ENCODE measurements around the gene PCDHGA5.
"Not testable (repeated sequence)": the region's sequence is repeated elsewhere in the genome, so short reads cannot be mapped to it uniquely, and the experiment has no call there.

The PCDHGA5 gene

DNA sequence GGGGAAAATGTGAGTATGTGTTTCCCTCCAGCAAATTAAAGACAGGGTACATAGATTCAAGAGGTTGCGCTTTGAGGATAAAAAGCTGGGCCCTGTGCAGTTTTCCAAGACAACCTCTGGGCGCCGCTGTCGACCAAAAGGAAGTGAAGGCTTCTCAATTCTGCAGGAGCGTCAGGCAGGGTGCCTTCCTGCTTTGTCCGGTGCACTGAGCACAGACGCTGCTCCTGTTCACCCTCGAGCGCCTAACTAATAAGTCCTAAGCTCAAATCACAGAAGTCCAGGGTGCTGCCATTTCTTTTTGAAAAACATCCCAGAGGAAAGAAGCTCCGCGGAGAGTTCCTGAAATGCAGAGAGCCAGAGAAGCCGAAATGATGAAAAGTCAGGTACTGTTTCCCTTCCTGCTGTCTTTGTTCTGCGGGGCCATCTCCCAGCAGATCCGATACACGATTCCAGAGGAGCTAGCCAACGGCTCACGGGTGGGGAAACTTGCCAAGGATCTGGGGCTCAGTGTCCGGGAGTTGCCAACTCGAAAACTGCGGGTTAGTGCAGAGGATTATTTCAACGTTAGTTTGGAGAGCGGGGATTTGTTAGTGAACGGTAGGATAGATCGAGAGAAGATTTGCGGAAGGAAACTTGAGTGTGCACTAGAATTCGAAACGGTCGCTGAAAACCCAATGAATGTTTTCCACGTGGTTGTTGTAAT lies 13.9 kb upstream of the PCDHGA5 start, which contains the start of gene PCDHGB1:
TSS of gene PCDHGB1 (plus strand) at position 183 of the 703 bp plus-strand sequence. CDS start at position 345, 162 bp downstream.
- DNase-seq (ENCODE audit: low spot score) = peak; percentile 45

DNA sequence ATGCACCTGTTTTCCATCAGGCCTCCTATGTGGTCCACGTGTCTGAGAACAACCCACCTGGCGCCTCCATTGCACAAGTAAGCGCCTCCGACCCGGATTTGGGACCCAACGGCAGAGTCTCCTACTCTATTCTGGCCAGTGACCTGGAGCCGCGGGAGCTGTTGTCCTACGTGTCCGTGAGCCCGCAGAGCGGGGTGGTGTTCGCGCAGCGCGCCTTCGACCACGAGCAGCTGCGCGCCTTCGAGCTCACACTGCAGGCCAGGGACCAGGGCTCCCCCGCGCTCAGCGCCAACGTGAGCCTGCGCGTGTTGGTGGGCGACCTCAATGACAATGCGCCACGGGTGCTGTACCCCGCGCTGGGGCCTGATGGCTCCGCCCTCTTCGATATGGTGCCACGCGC lies 12.4 kb upstream of the PCDHGA5 start:
- DNase-seq (ENCODE audit: low spot score) = no peak

DNA sequence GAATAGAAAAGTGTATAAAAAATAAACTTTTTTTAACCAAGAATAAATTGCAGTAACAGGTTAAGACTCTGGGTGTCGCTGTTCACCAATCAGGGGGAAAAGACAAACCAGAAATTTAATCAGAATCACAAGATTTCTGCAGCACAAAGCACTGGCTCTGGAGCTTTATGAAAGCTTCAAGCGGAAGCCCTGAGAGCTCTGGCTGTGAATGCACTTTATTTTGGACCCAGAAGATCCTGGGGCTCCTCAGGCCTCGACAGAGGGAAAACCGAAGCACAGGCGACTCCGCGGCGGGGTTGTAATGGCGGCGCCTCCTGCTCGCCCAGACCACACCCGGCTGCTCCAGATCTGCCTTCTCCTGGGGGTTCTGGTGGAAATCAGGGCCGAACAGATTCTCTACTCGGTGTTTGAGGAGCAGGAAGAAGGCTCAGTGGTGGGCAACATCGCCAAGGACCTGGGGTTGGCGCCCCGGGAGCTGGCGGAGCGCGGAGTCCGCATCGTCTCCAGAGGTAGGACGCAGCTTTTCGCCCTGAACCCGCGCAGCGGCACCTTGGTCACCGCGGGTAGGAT lies 9.0 kb upstream of the PCDHGA5 start, which contains the start of gene PCDHGA4:
TSS of gene PCDHGA4 (plus strand) at position 122 of the 570 bp plus-strand sequence. CDS start at position 209, 87 bp downstream.
- DNase-seq (ENCODE audit: low spot score) = no peak

DNA sequence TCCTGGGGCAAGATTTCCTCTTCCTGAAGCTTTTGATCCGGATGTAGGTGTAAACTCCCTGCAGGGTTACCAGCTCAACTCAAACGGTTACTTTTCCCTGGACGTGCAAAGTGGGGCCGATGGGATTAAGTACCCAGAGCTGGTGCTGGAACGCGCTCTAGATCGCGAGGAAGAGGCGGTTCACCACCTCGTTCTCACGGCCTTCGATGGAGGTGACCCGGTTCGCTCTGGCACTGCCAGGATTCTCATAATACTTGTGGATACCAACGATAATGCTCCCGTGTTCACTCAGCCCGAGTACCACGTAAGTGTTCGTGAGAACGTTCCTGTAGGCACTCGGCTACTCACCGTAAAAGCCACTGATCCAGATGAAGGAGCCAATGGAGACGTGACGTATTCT lies 8.3 kb upstream of the PCDHGA5 start:
- DNase-seq (ENCODE audit: low spot score) = no peak

DNA sequence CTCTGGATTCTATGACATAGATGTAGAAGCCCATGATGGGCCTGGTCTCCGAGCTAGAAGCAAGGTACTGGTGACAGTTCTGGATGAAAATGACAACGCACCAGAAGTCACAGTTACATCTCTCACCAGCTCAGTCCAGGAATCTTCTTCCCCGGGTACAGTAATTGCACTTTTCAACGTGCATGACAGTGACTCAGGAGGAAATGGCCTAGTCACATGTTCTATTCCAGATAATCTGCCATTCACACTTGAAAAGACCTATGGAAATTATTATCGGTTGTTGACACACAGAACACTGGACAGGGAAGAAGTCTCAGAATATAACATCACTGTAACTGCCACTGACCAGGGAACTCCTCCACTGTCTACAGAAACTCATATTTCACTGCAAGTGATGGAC lies 7.8 kb upstream of the PCDHGA5 start:
- DNase-seq (ENCODE audit: low spot score) = no peak

DNA sequence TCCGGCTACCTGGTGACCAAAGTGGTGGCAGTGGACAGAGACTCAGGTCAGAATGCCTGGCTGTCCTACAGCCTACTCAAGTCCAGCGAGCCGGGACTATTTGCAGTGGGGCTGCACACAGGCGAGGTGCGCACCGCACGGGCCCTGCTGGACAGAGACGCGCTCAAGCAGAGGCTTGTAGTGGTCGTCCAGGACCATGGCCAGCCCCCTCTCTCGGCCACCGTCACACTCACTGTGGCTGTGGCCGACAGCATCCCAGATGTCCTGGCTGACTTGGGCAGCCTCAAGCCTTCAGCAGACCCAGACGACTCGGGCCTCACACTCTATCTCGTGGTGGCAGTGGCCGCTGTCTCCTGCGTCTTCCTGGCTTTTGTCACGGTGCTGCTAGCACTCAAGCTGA lies 7.0 kb upstream of the PCDHGA5 start:
- no peak for DNase-seq (ENCODE audit: low spot score)

DNA sequence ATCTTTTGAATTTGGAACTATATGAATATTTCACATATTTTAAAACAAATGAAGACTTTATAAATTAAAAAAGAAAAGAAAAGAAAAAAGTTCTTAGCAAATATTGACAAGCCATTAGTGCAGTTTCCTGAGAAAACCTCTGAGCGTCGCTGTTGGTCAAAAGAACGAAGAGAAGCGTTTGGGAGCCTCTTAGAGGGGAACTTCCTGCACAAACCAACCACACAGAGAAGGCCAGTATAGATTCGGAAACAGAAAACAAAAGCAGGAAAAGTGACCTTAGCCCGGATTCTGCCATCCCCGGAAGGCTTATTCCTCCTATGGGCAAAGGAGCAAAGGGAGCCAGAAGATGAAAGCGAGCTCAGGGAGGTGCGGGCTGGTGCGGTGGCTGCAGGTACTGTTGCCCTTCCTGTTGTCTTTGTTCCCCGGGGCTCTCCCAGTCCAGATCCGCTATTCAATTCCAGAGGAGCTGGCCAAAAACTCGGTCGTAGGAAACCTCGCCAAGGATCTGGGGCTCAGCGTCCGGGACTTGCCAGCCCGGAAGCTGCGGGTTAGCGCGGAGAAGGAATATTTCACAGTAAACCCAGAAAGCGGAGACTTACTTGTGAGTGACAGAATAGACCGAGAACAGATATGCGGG lies 4.1 kb upstream of the PCDHGA5 start, which contains the start of gene PCDHGB2:
TSS of gene PCDHGB2 (plus strand) at position 205 of the 637 bp plus-strand sequence. CDS start at position 347, 142 bp downstream.
- peak; percentile 11 for DNase-seq (ENCODE audit: low spot score)

DNA sequence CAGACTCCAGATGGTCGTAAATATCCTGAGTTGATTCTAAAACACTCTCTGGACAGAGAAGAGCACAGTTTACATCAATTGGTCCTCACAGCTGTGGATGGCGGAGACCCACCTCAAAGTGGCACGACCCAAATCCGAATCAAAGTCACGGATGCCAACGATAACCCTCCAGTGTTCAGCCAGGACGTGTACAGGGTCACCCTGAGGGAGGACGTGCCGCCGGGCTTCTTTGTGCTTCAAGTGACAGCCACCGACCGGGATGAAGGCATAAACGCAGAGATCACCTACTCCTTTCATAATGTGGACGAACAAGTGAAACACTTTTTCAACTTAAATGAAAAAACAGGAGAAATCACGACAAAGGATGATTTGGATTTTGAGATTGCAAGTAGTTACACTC lies 3.3 kb upstream of the PCDHGA5 start:
- DNase-seq (ENCODE audit: low spot score) = no peak

DNA sequence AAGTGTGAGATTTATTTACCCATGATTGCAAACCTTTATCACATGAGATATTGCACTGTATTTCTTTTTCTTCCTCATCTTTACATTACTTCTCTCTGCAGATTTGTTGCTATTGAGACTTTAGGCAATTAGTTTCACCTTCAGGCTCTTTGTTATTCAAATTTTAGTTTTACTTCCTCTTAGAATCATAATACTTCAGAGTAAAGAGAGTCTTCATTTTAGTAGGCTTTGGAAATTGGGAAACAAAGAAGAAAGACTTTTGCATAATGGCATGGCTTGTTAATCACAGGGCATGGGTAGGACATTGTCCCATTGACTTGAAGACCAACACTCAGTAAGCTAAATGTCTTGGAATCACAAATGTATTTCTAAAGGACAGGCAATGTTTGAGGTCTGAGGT lies 1.2 kb upstream of the PCDHGA5 start:
- DNase-seq (ENCODE audit: low spot score) = no peak

DNA sequence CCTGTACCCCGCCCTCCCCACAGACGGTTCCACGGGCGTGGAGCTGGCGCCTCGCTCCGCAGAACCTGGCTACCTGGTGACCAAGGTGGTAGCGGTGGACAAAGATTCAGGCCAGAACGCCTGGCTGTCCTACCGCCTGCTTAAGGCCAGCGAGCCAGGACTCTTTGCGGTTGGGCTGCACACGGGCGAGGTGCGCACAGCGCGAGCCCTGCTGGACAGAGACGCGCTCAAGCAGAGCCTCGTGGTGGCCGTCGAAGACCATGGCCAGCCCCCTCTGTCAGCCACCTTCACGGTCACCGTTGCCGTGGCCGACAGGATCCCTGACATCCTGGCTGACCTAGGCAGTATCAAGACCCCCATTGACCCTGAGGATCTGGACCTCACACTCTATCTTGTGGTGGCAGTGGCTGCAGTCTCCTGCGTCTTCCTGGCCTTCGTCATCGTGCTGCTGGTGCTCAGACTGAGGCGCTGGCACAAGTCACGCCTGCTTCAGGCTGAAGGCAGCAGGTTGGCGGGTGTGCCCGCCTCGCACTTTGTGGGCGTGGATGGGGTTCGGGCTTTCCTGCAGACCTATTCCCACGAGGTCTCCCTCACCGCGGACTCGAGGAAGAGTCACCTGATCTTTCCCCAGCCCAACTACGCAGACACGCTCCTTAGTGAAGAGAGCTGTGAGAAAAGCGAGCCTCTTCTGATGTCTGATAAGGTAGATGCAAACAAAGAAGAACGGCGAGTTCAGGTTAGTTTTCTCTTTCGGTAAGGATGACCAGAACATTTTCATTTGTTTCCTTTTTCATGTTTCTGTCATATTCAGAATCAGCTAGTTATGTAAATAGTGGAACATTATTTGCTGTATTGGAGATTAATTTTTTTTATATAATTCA lies 2.3 kb downstream of the PCDHGA5 start:
- DNase-seq (ENCODE audit: low spot score) = no peak

DNA sequence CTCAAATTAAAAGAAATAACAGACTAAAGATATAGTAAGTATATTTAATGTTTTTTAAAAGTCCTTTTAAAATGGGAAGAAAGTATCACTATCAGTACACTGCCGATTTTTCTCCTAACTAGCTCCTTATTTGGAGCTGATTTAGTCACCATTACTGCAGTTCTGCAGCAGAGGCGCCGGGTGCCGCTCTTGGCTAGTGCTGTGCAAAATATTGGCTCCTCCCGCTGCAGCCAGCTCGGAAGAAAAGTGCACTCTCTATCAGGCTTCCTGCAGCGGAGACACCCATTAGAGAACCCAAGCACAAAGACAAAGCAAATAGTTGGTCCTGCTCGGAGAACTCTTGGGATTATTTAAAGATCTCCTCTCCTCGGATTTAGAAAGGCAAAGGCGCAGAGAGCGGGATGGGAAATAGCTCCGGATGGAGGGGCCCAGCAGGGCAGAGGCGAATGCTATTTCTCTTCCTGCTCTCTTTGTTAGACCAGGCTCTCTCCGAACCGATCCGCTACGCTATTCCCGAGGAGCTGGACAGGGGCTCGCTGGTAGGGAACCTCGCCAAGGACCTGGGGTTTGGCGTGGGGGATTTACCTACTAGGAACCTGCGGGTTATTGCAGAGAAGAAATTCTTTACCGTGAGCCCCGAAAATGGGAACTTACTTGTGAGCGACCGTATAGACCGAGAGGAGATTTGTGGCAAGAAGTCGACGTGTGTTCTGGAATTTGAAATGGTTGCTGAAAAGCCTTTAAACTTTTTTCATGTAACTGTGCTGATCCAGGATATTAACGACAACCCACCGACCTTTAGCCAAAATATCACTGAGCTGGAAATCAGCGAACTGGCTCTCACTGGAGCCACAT lies 6.3 kb downstream of the PCDHGA5 start, which contains the start of gene PCDHGB3:
TSS of gene PCDHGB3 (plus strand) at position 249 of the 855 bp plus-strand sequence. CDS start at position 402, 153 bp downstream.
- no peak for DNase-seq (ENCODE audit: low spot score)

DNA sequence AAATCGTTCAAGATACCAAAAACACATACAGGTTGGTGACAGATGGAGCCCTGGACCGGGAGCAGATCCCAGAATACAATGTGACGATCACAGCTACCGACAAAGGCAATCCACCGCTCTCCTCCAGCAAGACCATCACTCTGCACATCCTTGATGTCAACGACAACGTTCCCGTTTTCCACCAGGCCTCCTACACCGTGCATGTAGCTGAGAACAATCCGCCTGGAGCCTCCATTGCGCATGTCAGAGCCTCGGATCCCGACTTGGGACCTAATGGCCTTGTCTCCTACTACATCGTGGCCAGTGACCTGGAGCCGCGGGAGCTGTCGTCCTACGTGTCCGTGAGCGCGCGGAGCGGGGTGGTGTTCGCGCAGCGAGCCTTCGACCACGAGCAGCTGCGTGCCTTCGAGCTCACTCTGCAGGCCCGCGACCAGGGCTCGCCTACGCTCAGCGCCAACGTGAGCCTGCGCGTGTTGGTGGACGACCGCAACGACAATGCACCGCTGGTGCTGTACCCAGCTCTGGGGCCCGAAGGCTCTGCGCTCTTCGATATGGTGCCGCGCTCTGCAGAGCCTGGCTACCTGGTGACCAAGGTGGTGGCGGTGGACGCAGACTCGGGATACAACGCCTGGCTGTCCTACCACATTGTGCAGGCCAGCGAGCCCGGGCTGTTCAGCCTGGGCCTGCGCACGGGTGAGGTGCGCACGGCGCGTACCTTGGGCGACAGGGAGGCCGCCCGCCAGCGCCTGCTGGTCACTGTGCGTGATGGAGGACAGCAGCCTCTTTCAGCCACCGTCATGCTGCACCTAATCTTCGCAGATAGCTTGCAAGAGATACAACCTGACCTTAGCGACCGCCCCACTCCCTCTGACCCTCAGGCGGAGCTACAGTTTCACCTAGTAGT lies 7.9 kb downstream of the PCDHGA5 start:
- DNase-seq (ENCODE audit: low spot score) = no peak

DNA sequence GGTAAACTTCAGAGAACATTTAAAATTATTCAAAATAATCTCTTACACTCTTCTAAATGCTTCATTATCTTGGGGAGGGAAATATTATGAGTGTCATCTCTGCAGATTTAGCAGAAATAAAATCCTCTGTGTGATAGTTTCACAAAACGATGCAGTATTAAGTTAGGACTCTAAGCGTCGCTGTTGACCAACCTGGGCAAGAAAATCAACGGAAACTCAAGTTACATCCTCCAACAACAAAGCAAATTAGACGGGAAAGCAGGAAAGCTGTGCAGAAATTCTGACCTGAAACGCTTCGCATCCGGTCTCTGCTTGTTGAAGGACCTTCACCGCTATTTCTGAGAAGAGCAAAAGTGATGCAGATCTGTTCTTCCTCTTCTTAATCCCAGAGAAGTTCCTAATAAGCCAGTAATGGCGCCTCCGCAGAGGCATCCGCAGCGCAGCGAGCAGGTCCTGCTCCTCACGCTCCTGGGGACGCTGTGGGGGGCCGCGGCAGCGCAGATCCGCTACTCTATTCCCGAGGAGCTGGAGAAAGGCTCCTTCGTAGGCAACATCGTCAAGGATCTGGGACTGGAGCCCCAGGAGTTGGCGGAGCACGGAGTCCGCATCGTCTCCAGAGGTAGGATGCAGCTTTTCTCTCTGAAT lies 9.8 kb downstream of the PCDHGA5 start, which contains the start of gene PCDHGA6:
TSS of gene PCDHGA6 (plus strand) at position 219 of the 645 bp plus-strand sequence. CDS start at position 412, 193 bp downstream.
- DNase-seq (ENCODE audit: low spot score) = no peak

DNA sequence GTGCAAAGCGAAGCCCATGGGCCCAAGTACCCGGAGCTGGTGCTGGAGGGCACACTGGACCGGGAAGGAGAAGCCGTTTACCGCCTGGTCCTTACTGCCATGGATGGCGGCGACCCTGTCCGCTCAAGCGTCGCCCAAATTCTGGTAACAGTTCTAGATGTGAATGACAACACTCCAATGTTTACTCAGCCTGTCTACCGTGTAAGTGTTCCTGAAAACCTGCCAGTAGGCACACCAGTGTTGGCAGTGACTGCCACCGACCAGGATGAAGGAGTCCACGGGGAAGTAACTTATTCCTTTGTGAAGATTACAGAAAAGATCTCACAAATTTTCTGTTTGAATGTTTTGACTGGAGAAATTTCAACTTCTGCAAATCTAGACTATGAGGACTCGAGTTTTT lies 10.7 kb downstream of the PCDHGA5 start:
- no peak for DNase-seq (ENCODE audit: low spot score)

DNA sequence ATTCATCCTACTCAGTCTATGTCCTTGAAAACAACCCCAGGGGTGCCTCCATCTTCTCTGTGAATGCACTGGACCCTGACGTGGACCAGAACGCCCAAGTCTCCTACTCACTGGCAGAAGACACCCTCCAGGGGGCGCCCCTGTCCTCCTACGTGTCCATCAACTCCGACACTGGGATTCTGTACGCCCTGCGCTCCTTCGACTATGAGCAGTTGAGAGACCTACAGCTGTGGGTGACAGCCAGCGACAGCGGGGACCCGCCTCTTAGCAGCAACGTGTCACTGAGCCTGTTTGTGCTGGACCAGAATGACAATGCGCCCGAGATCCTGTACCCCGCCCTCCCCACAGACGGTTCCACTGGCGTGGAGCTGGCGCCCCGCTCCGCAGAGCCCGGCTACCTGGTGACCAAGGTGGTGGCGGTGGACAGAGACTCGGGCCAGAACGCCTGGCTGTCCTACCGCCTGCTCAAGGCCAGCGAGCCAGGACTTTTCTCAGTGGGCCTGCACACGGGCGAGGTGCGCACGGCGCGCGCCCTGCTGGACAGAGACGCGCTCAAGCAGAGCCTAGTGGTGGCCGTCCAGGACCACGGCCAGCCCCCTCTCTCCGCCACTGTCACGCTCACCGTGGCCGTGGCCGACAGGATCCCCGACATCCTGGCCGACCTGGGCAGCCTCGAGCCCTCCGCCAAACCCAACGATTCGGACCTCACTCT lies 11.6 kb downstream of the PCDHGA5 start:
- DNase-seq (ENCODE audit: low spot score) = not testable (repeated sequence)

DNA sequence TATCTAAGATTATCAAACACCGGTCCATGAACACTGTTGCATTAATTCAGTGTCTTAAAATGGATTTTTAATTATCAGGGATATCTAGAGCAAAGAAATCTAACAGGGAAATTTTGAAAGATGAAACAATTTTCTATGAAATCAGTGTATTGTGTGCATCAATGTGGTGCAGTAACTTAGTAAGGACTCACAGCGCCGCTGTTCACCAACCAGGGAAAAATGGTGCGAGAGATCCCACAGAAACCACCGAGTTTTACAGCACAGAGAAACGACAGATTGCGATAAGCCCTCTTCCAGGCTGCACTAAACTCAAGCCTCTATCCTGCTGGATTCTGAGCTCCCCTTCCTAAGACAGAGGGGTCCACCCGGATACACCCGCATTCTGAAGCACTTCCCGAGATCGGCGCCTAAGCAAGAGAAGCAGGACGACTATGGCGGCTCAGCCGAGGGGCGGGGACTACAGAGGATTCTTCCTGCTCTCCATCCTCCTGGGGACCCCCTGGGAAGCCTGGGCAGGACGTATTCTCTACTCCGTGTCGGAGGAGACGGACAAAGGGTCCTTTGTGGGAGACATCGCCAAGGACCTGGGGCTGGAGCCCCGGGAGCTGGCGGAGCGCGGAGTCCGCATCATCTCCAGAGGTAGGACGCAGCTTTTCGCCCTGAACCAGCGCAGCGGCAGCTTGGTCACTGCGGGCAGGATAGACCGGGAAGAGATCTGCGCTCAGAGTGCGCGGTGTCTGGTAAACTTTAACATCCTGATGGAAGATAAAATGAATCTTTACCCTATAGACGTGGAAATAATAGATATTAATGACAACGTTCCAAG lies 18.7 kb downstream of the PCDHGA5 start, which contains the start of gene PCDHGA7:
TSS of gene PCDHGA7 (plus strand) at position 274 of the 826 bp plus-strand sequence. CDS start at position 432, 158 bp downstream.
- DNase-seq (ENCODE audit: low spot score) = no peak

DNA sequence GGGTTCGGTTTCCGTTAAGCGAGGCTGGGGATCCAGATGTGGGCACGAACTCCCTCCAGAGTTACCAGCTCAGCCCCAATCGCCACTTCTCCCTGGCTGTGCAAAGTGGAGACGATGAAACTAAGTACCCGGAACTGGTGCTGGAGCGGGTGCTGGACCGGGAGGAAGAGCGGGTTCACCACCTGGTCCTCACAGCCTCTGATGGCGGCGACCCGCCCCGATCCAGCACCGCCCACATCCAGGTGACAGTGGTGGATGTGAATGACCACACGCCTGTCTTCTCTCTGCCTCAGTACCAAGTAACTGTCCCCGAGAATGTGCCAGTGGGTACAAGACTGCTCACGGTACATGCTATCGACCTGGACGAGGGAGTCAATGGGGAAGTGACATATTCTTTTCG lies 19.4 kb downstream of the PCDHGA5 start:
- DNase-seq (ENCODE audit: low spot score) = no peak

All from SK-N-DZ (cell line).